Osteoblast (primary cell): ENCODE results near the gene C5. TPM values are rescaled to one million over a fixed set of nuclear protein-coding genes. Genes with fewer than 3 reads are reported as not detected.

Source experiments
- DNase-seq: peaks from one replicate; pipeline ENCODE4 v3.0.0; 2011; ENCODE audit warnings: low spot score, mixed read lengths; ENCODE audit not compliant: insufficient read length; ENCODE audit errors: missing footprints
- H2AFZ ChIP-seq: 2 replicates; pipeline ENCODE4 v1.6.0; 2011; ENCODE audit warnings: mild to moderate bottlenecking, low read length
- H3K27ac ChIP-seq: 2 replicates; pipeline ENCODE4 v1.5.1; 2011; ENCODE audit warnings: mild to moderate bottlenecking, low read depth, low read length, moderate library complexity
- H3K27me3 ChIP-seq: 2 replicates; pipeline ENCODE4 v1.6.0; 2012; ENCODE audit warnings: mild to moderate bottlenecking, control low read depth, inconsistent platforms, low read length, moderate library complexity; ENCODE audit not compliant: insufficient read depth
- H3K36me3 ChIP-seq: 2 replicates; pipeline ENCODE4 v1.5.1; 2011; ENCODE audit warnings: mild to moderate bottlenecking, low read length, control low read depth, moderate library complexity; ENCODE audit not compliant: insufficient read depth
- H3K4me1 ChIP-seq: 2 replicates; pipeline ENCODE4 v1.5.1; 2011; ENCODE audit warnings: mild to moderate bottlenecking, low read length, control low read depth, moderate library complexity; ENCODE audit not compliant: insufficient read depth
- H3K4me2 ChIP-seq: 2 replicates; pipeline ENCODE4 v1.6.0; 2011; ENCODE audit warnings: mild to moderate bottlenecking, low read length; ENCODE audit not compliant: insufficient read depth
- H3K4me3 ChIP-seq: fragments of 200-600 bp; sonication (generic); 3 replicates; pipeline ENCODE4 v1.5.1; 2012; ENCODE audit warnings: mild to moderate bottlenecking, low read length, inconsistent platforms; ENCODE audit not compliant: insufficient read depth
- H3K79me2 ChIP-seq: 2 replicates; pipeline ENCODE4 v1.6.0; 2012; ENCODE audit warnings: mild to moderate bottlenecking, low read length, control low read depth, inconsistent platforms; ENCODE audit not compliant: insufficient read depth
- H3K9me3 ChIP-seq: 2 replicates; pipeline ENCODE4 v1.5.1; 2011; ENCODE audit warnings: low read depth, low read length, control low read depth
- H4K20me1 ChIP-seq: 2 replicates; pipeline ENCODE4 v1.6.0; 2012; ENCODE audit warnings: mild to moderate bottlenecking, low read length, control low read depth; ENCODE audit not compliant: insufficient read depth
- total RNA-seq: library from RNA; depleted of rRNA; stranded (reverse); fragments of >200 nt; gene quantifications from 2 replicates; pipeline ENCODE4 v1.2.3, GENCODE V29; 2012
- TF ChIP-seq, protein P1 (sequence below): IDR thresholded peaks from 2 replicates; pipeline ENCODE4 v1.5.1; 2011; ENCODE audit warnings: mild to moderate bottlenecking, low read depth, low read length, moderate library complexity; ENCODE audit errors: extremely low read depth

Gene C5
- total RNA-seq, 1 donor = 5.1 TPM

DNA sequence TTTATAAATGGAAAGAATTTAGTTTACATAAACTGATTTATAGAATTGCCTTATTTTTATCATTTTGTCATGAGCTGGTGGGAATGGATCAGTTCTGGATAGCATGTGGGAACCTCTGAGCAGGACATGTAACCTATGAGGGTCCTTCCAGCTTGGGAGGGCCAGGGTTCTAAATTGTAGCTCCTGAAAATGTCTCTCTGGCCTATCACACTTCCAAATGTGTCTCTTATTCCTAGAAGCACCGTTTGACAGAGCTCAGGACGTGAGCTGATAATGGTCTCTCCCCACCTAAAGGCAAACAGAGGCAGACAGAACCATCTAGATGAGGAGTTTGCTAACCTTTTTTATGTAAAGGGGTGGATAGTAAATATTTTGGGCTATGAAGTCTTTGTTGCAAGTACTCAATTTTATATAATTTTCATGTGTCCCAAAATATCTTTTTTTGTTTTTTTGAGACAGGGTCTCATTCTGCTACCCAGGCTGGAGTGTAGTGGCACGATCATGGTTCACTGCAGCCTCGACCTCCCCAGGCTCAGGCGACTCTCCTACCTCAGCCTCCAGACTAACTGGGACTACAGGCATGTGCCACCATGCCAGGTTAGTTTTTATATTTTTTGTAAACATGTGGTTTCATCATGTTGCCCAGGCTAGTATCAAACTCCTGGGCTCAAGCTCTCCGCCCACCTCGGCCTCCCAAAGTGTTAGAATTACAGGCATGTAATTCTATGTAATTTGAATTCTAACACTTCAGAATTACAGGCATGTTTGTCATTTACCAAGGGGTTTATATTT, 127.5 kb downstream of the C5 start:
- Histone ChIP-seq H3K27me3 (no peaks in the 10 kb centered on the region), H3K9me3 (no peaks in the 10 kb centered on the region), H3K4me1 (peaks cover 29% of the 10 kb centered on the region), H3K4me2 (no peak overlapping the region), H4K20me1 (no peaks in the 10 kb centered on the region), H3K27ac (no peak overlapping the region), H3K79me2 (no peaks in the 10 kb centered on the region), H2AFZ (no peak overlapping the region), H3K4me3 (no peak overlapping the region), H3K36me3 (no peaks in the 10 kb centered on the region)
- DNase-seq = no peak
- TF ChIP-seq, protein P1, sequence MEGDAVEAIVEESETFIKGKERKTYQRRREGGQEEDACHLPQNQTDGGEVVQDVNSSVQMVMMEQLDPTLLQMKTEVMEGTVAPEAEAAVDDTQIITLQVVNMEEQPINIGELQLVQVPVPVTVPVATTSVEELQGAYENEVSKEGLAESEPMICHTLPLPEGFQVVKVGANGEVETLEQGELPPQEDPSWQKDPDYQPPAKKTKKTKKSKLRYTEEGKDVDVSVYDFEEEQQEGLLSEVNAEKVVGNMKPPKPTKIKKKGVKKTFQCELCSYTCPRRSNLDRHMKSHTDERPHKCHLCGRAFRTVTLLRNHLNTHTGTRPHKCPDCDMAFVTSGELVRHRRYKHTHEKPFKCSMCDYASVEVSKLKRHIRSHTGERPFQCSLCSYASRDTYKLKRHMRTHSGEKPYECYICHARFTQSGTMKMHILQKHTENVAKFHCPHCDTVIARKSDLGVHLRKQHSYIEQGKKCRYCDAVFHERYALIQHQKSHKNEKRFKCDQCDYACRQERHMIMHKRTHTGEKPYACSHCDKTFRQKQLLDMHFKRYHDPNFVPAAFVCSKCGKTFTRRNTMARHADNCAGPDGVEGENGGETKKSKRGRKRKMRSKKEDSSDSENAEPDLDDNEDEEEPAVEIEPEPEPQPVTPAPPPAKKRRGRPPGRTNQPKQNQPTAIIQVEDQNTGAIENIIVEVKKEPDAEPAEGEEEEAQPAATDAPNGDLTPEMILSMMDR = no peak

DNA sequence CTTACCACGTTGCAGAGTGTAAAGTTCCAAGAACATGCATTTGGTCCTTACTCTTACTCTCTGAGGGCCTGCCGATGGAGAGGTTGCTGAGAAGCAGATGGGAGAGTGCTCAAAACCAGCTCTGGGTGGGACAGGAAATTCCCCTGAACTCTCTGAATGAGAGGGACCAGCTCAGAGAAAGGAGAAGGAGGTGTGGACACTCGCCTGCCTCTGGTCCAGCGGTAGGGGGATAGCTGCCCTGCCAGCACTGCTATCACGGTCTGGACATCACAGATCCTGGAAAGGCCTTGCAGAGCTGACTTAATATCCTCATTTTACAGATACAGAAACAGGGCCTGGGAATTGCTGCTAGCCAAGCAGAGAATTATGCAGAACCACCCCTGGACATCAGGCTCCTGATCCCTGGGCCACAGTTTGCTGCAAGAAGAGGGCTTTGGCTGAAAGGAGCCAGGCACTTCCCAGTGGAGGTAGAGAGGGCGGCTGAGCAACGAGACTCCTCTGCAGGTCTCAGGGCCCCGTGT, 128.4 kb downstream of the C5 start:
- Histone ChIP-seq H3K4me2 (no peak overlapping the region), H3K36me3 (no peaks in the 10 kb centered on the region), H3K9me3 (no peaks in the 10 kb centered on the region), H3K4me3 (no peak overlapping the region), H3K27me3 (no peaks in the 10 kb centered on the region), H3K27ac (no peak overlapping the region), H3K4me1 (peaks cover 29% of the 10 kb centered on the region), H2AFZ (no peak overlapping the region), H3K79me2 (no peaks in the 10 kb centered on the region), H4K20me1 (no peaks in the 10 kb centered on the region)
- TF ChIP-seq, protein P1 = no peak
- DNase-seq = no peak

DNA sequence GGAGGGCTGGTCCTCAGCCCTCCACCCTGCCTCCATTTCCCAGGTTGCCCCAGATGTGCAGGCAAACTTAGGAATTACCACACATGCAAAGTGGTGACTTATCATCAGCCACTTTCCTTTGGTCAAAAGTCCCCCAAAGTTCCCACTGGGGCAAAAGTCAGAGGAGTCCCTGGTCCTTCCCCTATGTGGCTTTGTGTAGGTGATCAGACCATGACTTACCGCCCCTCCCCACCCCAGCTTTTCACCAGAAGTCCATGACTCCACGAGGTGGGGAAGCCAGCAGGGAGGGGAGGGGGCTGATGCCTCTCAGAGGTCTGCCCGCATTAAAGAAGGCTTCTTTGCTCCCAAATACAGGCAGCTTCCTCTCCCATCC, 129.3 kb downstream of the C5 start:
- Histone ChIP-seq H3K4me1 (peaks cover 28% of the 10 kb centered on the region), H3K27me3 (no peaks in the 10 kb centered on the region)
- TF ChIP-seq, protein P1 = no peak

More for the DNA sequence above, 129.3 kb downstream of the C5 start:
- Histone ChIP-seq H4K20me1 (no peaks in the 10 kb centered on the region), H3K4me3 (no peak overlapping the region), H3K27ac (no peak overlapping the region), H2AFZ (no peak overlapping the region), H3K36me3 (no peaks in the 10 kb centered on the region), H3K9me3 (no peaks in the 10 kb centered on the region), H3K79me2 (no peaks in the 10 kb centered on the region), H3K4me2 (no peak overlapping the region)
- no peak for DNase-seq
